Gastrocnemius medialis (tissue), 4 donors: ENCODE data around the gene DNM3.

Experiments used
- CTCF ChIP-seq, 5 experiments: fragments of 450-650 bp in 3 of 5; fragments of 200-600 bp in 2 of 5; sonication (generic) in 2 of 5; IDR thresholded peaks in 4 of 5; conservative IDR thresholded peaks in 1 of 5; 1 replicate in 4 of 5; 2 replicates in 1 of 5; pipeline ENCODE4 v1.5.1; 2016 to 2019; ENCODE audit warnings: antibody characterized with exemption in 5 of 5, mild to moderate bottlenecking in 3 of 5, moderate library complexity in 3 of 5
- POLR2A ChIP-seq, 2 donors: fragments of 450-650 bp; IDR thresholded peaks; one replicate each; pipeline ENCODE4 v1.6.1; 2017; ENCODE audit warnings: antibody characterized with exemption in 2 of 2, mild to moderate bottlenecking in 2 of 2, moderate library complexity in 2 of 2

GRCh38 chr1:172416496-172417035 lies 575.3 kb downstream of the DNM3 start:
- TF ChIP-seq CTCF (IDR thresholded peaks at IDR 0.05 in 4 of 5, conservative IDR thresholded peaks at IDR 0.05 in 1 of 5) (no peak), POLR2A (IDR thresholded peaks at IDR 0.05) (no peak)
